Measurements from ENCODE around the gene COL4A2. TPM values are rescaled to one million over a fixed set of nuclear protein-coding genes. Genes with fewer than 3 reads are reported as not detected.
A peak's percentile ranks its signal among the peaks of the same experiment; 100 is the strongest.

The COL4A2 gene
- total and polyA plus RNA-seq, 7 experiments from 2014 or later, result 0.05 TPM; not detected in 6

GRCh38 chr13:110559429-110559943 is 252.4 kb downstream of the COL4A2 start:
- Histone ChIP-seq H3K27ac (ENCODE audit: low read depth, low read length) (peak overlapping the region; percentile 22), H3K9me3 (ENCODE audit: control insufficient read depth in 2 of 3, low read length in 3 of 3) (peaks cover 0 to 2% (median 0%) of the 10 kb centered on the region in 3 experiments), H3K4me3 (ENCODE audit: low read length) (no peak overlapping the region), H3K4me1 (ENCODE audit: control insufficient read depth in 2 of 2, insufficient read depth in 2 of 2, low read length in 2 of 2) (peaks cover 4 to 9% of the 10 kb centered on the region in 2 donors), H3K36me3 (ENCODE audit: control insufficient read depth in 2 of 3, insufficient read depth in 3 of 3, low read length in 3 of 3) (no peaks in the 10 kb centered on the region), H3K27me3 (ENCODE audit: control insufficient read depth in 2 of 2, insufficient read depth in 2 of 2, low read length in 2 of 2) (no peaks in the 10 kb centered on the region)
- H3K36me3 Mint-ChIP-seq, result peaks cover 0 to 8% (median 6%) of the 10 kb centered on the region in 5 donors
- intact Hi-C loops (cut with micrococcal nuclease), result no loop called here
- no peak for ATAC-seq
- peaks cover 0 to 18% (median 0%) of the 10 kb centered on the region in 5 donors for H3K27me3 Mint-ChIP-seq
- H3K4me1 Mint-ChIP-seq, result peaks cover 24 to 52% (median 40%) of the 10 kb centered on the region in 7 donors
- peaks cover 0 to 4% (median 0%) of the 10 kb centered on the region in 11 donors for H3K9me3 Mint-ChIP-seq
- peak overlapping the region in 7 of 9 donors; percentile 14 to 83 (median 73) for H3K27ac Mint-ChIP-seq
- H3K4me3 Mint-ChIP-seq, result peak overlapping the region in 6 of 10 donors; percentile 14 to 96 (median 89)
- ChIA-PET POLR2A (no interaction called here), CTCF (no interaction called here)
- DNase-seq, result no peak

DNA sequence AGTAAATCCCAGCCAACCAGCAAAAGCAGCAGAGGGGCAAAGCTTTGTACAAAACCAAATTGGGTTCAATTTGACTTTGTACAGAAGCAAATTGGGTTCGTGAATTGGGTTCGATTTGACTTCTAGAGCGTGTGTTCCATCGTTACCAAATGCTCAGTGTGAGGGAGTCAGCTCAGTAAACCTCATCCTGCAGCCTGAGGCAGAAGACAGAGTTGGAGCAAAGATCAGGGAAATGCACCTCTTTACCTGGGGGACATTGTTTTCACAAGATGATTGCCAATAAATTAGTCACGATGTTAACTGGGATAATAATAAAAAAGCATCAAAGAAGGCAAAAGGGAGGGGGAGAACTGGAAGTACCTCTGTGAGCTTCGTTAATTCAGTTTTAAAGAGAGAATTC is 252.9 kb downstream of the COL4A2 start:
- Mint-ChIP-seq H3K4me3 (peak overlapping the region; percentile 10 to 98 (median 85)), H3K36me3 (peaks cover 0 to 8% (median 6%) of the 10 kb centered on the region in 5 donors), H3K9me3 (peaks cover 0 to 4% (median 0%) of the 10 kb centered on the region in 11 donors), H3K4me1 (peaks cover 24 to 56% (median 41%) of the 10 kb centered on the region in 7 donors), H3K27me3 (peaks cover 0 to 23% (median 0%) of the 10 kb centered on the region in 5 donors), H3K27ac (peak overlapping the region in 8 of 9 donors; percentile 32 to 89 (median 72))
- ATAC-seq, result no peak
- Histone ChIP-seq H3K27ac (ENCODE audit: low read depth, low read length) (peak overlapping the region; percentile 22), H3K4me3 (ENCODE audit: low read length) (no peak overlapping the region), H3K36me3 (ENCODE audit: control insufficient read depth in 2 of 3, insufficient read depth in 3 of 3, low read length in 3 of 3) (no peaks in the 10 kb centered on the region), H3K27me3 (ENCODE audit: control insufficient read depth in 2 of 2, insufficient read depth in 2 of 2, low read length in 2 of 2) (no peaks in the 10 kb centered on the region), H3K4me1 (ENCODE audit: control insufficient read depth in 2 of 2, insufficient read depth in 2 of 2, low read length in 2 of 2) (peaks cover 4 to 9% of the 10 kb centered on the region in 2 donors), H3K9me3 (ENCODE audit: control insufficient read depth in 2 of 3, low read length in 3 of 3) (peaks cover 0 to 2% (median 0%) of the 10 kb centered on the region in 3 experiments)
- intact Hi-C loops (cut with micrococcal nuclease), result loop anchor here (2.0 to 10.0 kb wide), 6 partner anchors 17 to 773 kb away; partner anchors contain the start of genes IRS2 (in 1 of the 2) and NAXD (in 1 of the 2)
- ChIA-PET POLR2A (no interaction called here), CTCF (no interaction called here)
- no peak for DNase-seq

DNA sequence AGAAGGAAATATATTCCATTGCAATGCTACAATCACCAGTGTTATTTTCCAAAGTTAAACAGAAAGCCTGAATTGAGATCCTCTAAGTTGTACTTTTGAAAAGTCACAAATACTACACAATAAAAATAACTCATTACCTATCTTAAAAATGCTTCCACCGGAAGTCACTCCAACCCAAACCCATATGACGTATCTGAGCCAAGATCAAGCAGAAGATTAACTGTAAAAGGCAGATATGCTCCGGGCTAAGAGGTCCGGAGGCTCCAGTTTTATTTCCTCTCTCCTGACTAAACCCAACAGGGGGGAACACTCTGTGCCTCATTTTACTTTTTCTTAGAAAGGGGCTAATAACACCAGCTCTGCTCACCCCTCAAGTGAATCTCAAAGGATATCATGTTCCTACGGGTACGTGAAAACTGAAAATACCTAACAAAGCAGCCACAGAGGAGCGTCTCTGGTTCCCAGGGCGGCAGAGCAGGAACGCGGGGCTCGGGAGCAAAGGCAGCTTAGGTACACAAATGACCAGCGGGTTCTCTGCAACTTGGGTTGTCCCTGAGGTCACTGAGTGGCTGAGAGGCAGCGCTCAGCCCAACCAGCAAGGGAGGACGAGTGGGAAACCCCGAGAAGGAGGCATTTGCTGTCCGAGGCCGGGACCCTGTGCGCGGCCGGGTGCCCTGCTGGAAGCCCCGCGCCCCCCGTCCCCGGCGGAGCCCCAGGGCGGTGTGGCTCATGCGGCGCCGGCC is 253.7 kb downstream of the COL4A2 start:
- ATAC-seq (peak; percentile 17), DNase-seq (peak in 8 of 9 donors; percentile 9 to 43 (median 21))
- intact Hi-C loops (cut with micrococcal nuclease), result loop anchor here (1.0 to 10.0 kb wide), 9 partner anchors 18 to 773 kb away; partner anchors contain the start of genes CARS2 (in 1 of the 2), IRS2 (in 1 of the 2) and NAXD (in 1 of the 2)
- H3K27ac ChIP-seq (ENCODE audit: low read depth, low read length), result peak overlapping the region; percentile 66
- POLR2A ChIA-PET, result no interaction called here
- peaks cover 0 to 2% (median 0%) of the 10 kb centered on the region in 3 experiments for H3K9me3 ChIP-seq (ENCODE audit: control insufficient read depth in 2 of 3, low read length in 3 of 3)
- H3K4me1 Mint-ChIP-seq, result peaks cover 22 to 53% (median 41%) of the 10 kb centered on the region in 7 donors
- H3K4me3 Mint-ChIP-seq, result peak overlapping the region; percentile 83 to 98 (median 88)
- no peaks in the 10 kb centered on the region for H3K36me3 ChIP-seq (ENCODE audit: control insufficient read depth in 2 of 3, insufficient read depth in 3 of 3, low read length in 3 of 3)
- H3K27me3 Mint-ChIP-seq, result peaks cover 0 to 29% (median 0%) of the 10 kb centered on the region in 5 donors
- H3K9me3 Mint-ChIP-seq, result peaks cover 0 to 4% (median 0%) of the 10 kb centered on the region in 11 donors
- H3K27ac Mint-ChIP-seq, result peak overlapping the region; percentile 68 to 94 (median 83)
- H3K27me3 ChIP-seq (ENCODE audit: control insufficient read depth in 2 of 2, insufficient read depth in 2 of 2, low read length in 2 of 2), result no peaks in the 10 kb centered on the region
- H3K4me3 ChIP-seq (ENCODE audit: low read length), result peak overlapping the region; percentile 79
- peaks cover 0 to 8% (median 6%) of the 10 kb centered on the region in 5 donors for H3K36me3 Mint-ChIP-seq
- H3K4me1 ChIP-seq (ENCODE audit: control insufficient read depth in 2 of 2, insufficient read depth in 2 of 2, low read length in 2 of 2), result peaks cover 4 to 9% of the 10 kb centered on the region in 2 donors
- CTCF ChIA-PET, result no interaction called here

DNA sequence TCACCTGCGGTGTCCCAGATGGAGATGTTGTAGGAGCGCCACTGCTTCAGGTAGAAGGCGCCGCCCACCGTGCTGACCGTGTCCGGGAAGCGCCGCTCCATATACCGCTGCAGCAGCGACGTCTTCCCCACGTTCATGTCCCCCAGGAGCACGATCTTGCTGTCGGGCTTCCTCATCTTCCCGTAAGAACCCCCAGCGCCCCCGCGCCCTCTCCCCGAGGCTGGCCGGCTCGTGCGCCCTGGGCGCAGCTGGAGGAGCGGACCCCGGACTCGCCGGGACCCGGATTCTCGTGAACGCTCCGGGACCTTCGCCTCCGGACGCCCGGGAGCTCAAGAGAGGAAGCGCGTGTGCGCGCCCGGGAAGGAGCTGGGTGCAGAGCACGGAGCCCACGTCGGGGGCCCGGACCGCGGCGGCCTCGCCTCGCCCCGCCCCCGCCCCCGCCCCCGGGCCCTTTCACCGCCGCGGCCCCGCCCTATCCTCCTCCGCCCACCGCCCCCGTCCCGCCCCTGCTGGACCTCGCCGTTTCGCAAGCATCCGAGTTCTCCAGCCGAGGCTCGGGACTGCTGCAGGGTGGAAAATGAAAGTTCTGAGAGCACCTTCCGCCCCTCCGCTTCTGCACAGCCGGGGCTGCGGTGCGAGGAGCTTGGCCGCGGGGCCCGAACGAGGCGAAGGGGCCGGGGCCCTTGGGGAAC is 254.4 kb downstream of the COL4A2 start, which contains the start of gene RAB20:
TSS of gene RAB20 (minus strand) at position 379 of the 692 bp plus-strand sequence. CDS start at position 176, 203 bp downstream.
- H3K27ac ChIP-seq (ENCODE audit: low read depth, low read length), result peak within 1 kb of the TSS; percentile 66
- H3K4me3 Mint-ChIP-seq, result peak within 1 kb of the TSS; percentile 85 to 99 (median 98)
- peak; percentile 5 to 66 (median 37) for DNase-seq
- peak within 1 kb of the TSS; percentile 73 to 96 (median 88) for H3K27ac Mint-ChIP-seq
- H3K27me3 ChIP-seq (ENCODE audit: control insufficient read depth in 2 of 2, insufficient read depth in 2 of 2, low read length in 2 of 2), result no peaks in the 10 kb centered on the region
- peak; percentile 82 for ATAC-seq
- peak within 1 kb of the TSS; percentile 79 for H3K4me3 ChIP-seq (ENCODE audit: low read length)
- POLR2A ChIA-PET, result interaction anchor here (0.6 to 1.1 kb wide), 6 partner anchors 53 to 154 kb away, joined by 3 to 4 read pairs (median 3); partner anchors contain the start of genes CARS2 and NAXD
- H3K36me3 ChIP-seq (ENCODE audit: control insufficient read depth in 2 of 3, insufficient read depth in 3 of 3, low read length in 3 of 3), result no peaks in the 10 kb centered on the region
- H3K9me3 ChIP-seq (ENCODE audit: control insufficient read depth in 2 of 3, low read length in 3 of 3), result peaks cover 0 to 2% (median 0%) of the 10 kb centered on the region in 3 experiments
- peaks cover 22 to 53% (median 41%) of the 10 kb centered on the region in 7 donors for H3K4me1 Mint-ChIP-seq
- H3K36me3 Mint-ChIP-seq, result peaks cover 0 to 8% (median 6%) of the 10 kb centered on the region in 5 donors
- peaks cover 0 to 4% (median 0%) of the 10 kb centered on the region in 11 donors for H3K9me3 Mint-ChIP-seq
- intact Hi-C loops (cut with micrococcal nuclease), result loop anchor here (1.0 to 10.0 kb wide), 11 partner anchors 19 to 774 kb away; partner anchors contain the start of genes NAXD (in 2 of the 2), CARS2 (in 1 of the 2) and IRS2 (in 1 of the 2)
- peaks cover 0 to 32% (median 4%) of the 10 kb centered on the region in 5 donors for H3K27me3 Mint-ChIP-seq
- CTCF ChIA-PET, result no interaction called here
- peaks cover 4 to 9% of the 10 kb centered on the region in 2 donors for H3K4me1 ChIP-seq (ENCODE audit: control insufficient read depth in 2 of 2, insufficient read depth in 2 of 2, low read length in 2 of 2)

- POLR2A ChIA-PET, result interaction anchor here (0.6 to 1.1 kb wide), 6 partner anchors 53 to 153 kb away, joined by 3 to 4 read pairs (median 3); partner anchors contain the start of genes CARS2 and NAXD
Measured at GRCh38 chr13:110562036-110562597, 255.0 kb downstream of the COL4A2 start.

More at GRCh38 chr13:110562036-110562597, 255.0 kb downstream of the COL4A2 start:
- H3K4me1 Mint-ChIP-seq, result peaks cover 20 to 51% (median 38%) of the 10 kb centered on the region in 7 donors
- H3K36me3 Mint-ChIP-seq, result peaks cover 0 to 6% (median 2%) of the 10 kb centered on the region in 5 donors
- peaks cover 4 to 9% of the 10 kb centered on the region in 2 donors for H3K4me1 ChIP-seq (ENCODE audit: control insufficient read depth in 2 of 2, insufficient read depth in 2 of 2, low read length in 2 of 2)
- H3K36me3 ChIP-seq (ENCODE audit: control insufficient read depth in 2 of 3, insufficient read depth in 3 of 3, low read length in 3 of 3), result no peaks in the 10 kb centered on the region
- no peaks in the 10 kb centered on the region for H3K27me3 ChIP-seq (ENCODE audit: control insufficient read depth in 2 of 2, insufficient read depth in 2 of 2, low read length in 2 of 2)
- H3K27ac ChIP-seq (ENCODE audit: low read depth, low read length), result peak overlapping the region; percentile 57
- ATAC-seq (peak; percentile 47), DNase-seq (peak in 5 of 9 donors; percentile 8 to 43 (median 36))
- peaks cover 0 to 33% (median 4%) of the 10 kb centered on the region in 5 donors for H3K27me3 Mint-ChIP-seq
- H3K9me3 Mint-ChIP-seq, result peaks cover 0 to under 1% (median 0%) of the 10 kb centered on the region in 11 donors
- H3K9me3 ChIP-seq (ENCODE audit: control insufficient read depth in 2 of 3, low read length in 3 of 3), result peaks cover 0 to 2% (median 0%) of the 10 kb centered on the region in 3 experiments
- intact Hi-C loops (cut with micrococcal nuclease), result loop anchor here (1.0 to 10.0 kb wide), 5 partner anchors 35 to 775 kb away; partner anchors contain the start of genes IRS2 (in 1 of the 2) and NAXD (in 1 of the 2)
- H3K4me3 ChIP-seq (ENCODE audit: low read length), result peak overlapping the region; percentile 78
- CTCF ChIA-PET, result no interaction called here
- H3K4me3 Mint-ChIP-seq, result peak overlapping the region; percentile 85 to 99 (median 98)
- peak overlapping the region; percentile 7 to 96 (median 85) for H3K27ac Mint-ChIP-seq
